Erythroblast (primary cell): Measurements from ENCODE around the gene DISC1.

Experiments used
- GATA1 ChIP-seq: IDR thresholded peaks from 2 replicates; pipeline ENCODE4 v1.6.1; 2011; ENCODE audit warnings: low read depth, mild to moderate bottlenecking, control low read depth, low read length, moderate library complexity
- POLR2A ChIP-seq: IDR thresholded peaks from 2 replicates; pipeline ENCODE4 v1.6.1; 2011; ENCODE audit warnings: mild to moderate bottlenecking, low read length

DNA sequence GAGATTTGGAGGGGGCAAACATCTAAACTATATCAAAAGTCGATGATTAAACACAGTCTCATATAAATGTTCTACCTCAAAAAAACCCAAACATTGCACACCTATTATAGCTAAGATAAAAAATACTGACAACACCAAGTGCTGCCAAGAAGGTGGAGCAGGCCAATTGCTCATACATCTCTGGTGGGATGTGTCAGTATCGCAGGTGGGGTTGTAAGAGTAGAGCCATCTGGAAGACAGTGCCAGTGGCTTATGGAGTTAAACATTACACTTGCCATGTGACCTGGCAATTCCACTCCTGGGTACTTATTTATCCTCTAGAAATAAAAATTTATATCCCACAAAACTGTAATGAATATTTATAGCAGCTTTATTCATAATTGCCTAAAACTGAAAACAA lies 213.4 kb downstream of the DISC1 start:
- TF ChIP-seq POLR2A: no peak
- no peak for TF ChIP-seq GATA1
